D721Med (cell line): Measurements from ENCODE around the gene ASB18.
A peak's percentile ranks its signal among the peaks of the same experiment; 100 is the strongest.

Experiments used
- DNase-seq: peaks from one replicate; pipeline ENCODE4 v3.0.0; 2011; ENCODE audit warnings: low spot score; ENCODE audit not compliant: insufficient read length
- FAIRE-seq: peaks from 2 replicates; lab custom pipeline; 2011; peaks lifted over from hg19 to GRCh38; lab: Jason Lieb, UNC
- TF ChIP-seq, protein P1 (sequence below): IDR thresholded peaks from 2 replicates; pipeline ENCODE4 v1.5.1; 2012; ENCODE audit warnings: mild to moderate bottlenecking, control low read depth; ENCODE audit not compliant: insufficient read depth; ENCODE audit errors: missing control alignments

The ASB18 gene

GRCh38 chr2:236179236-236180075, 84.8 kb downstream of the ASB18 start:
- DNase-seq (no peak), FAIRE-seq (no peak)
- TF ChIP-seq, protein P1, sequence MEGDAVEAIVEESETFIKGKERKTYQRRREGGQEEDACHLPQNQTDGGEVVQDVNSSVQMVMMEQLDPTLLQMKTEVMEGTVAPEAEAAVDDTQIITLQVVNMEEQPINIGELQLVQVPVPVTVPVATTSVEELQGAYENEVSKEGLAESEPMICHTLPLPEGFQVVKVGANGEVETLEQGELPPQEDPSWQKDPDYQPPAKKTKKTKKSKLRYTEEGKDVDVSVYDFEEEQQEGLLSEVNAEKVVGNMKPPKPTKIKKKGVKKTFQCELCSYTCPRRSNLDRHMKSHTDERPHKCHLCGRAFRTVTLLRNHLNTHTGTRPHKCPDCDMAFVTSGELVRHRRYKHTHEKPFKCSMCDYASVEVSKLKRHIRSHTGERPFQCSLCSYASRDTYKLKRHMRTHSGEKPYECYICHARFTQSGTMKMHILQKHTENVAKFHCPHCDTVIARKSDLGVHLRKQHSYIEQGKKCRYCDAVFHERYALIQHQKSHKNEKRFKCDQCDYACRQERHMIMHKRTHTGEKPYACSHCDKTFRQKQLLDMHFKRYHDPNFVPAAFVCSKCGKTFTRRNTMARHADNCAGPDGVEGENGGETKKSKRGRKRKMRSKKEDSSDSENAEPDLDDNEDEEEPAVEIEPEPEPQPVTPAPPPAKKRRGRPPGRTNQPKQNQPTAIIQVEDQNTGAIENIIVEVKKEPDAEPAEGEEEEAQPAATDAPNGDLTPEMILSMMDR = no peak

GRCh38 chr2:236178890-236179235, 85.3 kb downstream of the ASB18 start:
- TF ChIP-seq, protein P1 = no peak
- no peak for FAIRE-seq
- no peak for DNase-seq

DNA sequence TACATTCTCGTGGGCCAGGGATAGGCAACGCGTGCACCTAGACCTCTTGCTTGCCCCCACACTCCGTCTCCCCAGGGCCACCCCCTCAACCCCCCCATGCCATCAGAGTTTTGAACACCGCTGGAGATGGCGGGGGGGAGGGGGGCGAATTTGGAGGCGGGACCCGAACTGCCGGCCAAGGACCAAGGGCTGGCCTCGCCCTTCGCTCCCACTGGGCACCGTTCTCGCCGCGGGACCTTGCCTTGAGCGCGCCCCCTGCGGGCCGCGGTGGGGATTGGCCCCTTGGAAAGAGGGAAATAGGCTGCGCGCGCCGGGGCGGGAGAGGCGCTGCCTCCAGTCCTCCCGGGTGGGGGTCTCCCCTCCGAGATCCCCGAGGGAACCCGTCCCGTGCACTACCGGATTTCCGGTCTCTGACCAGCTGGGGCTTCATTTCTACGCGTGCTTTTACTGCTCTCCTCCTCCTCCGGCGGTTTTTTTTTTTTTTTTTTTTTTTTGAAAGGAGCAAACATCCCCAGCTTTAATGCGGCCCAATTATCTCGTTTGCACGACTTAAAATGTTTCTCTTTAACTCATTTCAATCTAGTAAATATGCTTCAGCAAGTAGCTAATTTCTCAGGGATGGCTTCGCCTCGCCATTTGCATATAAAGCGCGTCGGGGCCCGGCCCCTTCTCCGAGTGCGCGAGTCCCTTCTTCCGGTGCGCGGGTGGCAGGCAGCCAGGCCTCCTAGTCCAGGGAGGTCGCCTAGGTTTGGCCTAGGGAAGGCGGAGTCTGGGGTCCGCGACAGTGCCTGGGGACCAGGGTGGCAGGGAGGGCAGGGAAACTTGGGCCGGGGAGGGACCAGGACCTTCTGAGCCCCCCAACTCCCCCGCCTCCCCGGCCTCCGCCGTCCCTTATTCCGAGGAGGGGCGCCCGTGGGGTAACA, 86.0 kb downstream of the ASB18 start:
- FAIRE-seq (no peak), DNase-seq (no peak)
- TF ChIP-seq, protein P1 = peak; percentile 74

GRCh38 chr2:236177604-236177966, 86.6 kb downstream of the ASB18 start:
- TF ChIP-seq, protein P1 = peak; percentile 50
- FAIRE-seq (no peak), DNase-seq (no peak)

- FAIRE-seq (no peak), DNase-seq (no peak)
- TF ChIP-seq, protein P1 = no peak
Measured at GRCh38 chr2:236176951-236177350, 87.3 kb downstream of the ASB18 start.

DNA sequence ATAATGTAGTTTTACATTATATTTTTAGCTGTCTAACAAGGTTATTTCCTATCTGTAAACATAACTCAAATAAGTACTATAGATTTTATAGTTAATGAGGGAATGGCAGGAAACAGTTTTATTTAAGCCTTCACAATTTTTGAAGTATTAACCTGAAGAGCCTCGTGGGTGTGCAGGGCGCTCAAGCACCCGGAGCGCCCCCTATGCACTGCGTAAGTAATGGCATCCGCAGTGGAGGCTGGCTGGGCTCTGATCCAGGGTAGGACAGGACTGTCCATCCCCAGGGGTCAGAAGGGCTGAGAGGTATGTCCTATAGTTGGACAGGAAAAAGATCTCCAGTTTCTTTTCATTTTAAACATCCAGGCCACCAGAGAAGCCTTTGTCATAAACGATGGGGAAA, 87.8 kb downstream of the ASB18 start:
- TF ChIP-seq, protein P1 = peak; percentile 56
- DNase-seq = no peak
- no peak for FAIRE-seq
